T follicular helper cell (primary cell): ENCODE measurements around the gene DPEP2.
"Not testable (repeated sequence)": the region's sequence is repeated elsewhere in the genome, so short reads cannot be mapped to it uniquely, and the experiment has no call there.

Experiments
- DNase-seq: peaks from one replicate; pipeline ENCODE4 v3.0.0-alpha.2; 2020; ENCODE audit warnings: low read depth

The DPEP2 gene

GRCh38 chr16:67954421-67955196, 44.7 kb downstream of the DPEP2 start:
- DNase-seq = no peak

- DNase-seq = no peak
Observed at GRCh38 chr16:67953641-67954375, 45.5 kb downstream of the DPEP2 start.

- no peak for DNase-seq
Observed at GRCh38 chr16:67951485-67951884, 47.8 kb downstream of the DPEP2 start.

GRCh38 chr16:67950335-67950843, 48.9 kb downstream of the DPEP2 start:
- DNase-seq = no peak

GRCh38 chr16:67949645-67950044, 49.6 kb downstream of the DPEP2 start:
- no peak for DNase-seq

- DNase-seq = no peak
Observed at GRCh38 chr16:67948015-67948414, 51.3 kb downstream of the DPEP2 start.

- DNase-seq = no peak
Observed at GRCh38 chr16:67946966-67947558, 52.2 kb downstream of the DPEP2 start.

GRCh38 chr16:67946128-67946569, 53.1 kb downstream of the DPEP2 start:
- DNase-seq = no peak

GRCh38 chr16:67945392-67945933, 53.8 kb downstream of the DPEP2 start:
- DNase-seq = no peak

- no peak for DNase-seq
Observed at GRCh38 chr16:67944690-67945391, 54.4 kb downstream of the DPEP2 start.

GRCh38 chr16:67943619-67944504, 55.4 kb downstream of the DPEP2 start, which contains the start of gene LCAT:
LCAT (minus strand) TSS chr16:67944120; CDS start chr16:67944101, 19 bp downstream.
- no peak for DNase-seq

- no peak for DNase-seq
Observed at GRCh38 chr16:67943256-67943618, 56.0 kb downstream of the DPEP2 start.

- no peak for DNase-seq
Observed at GRCh38 chr16:67942510-67943255, 56.6 kb downstream of the DPEP2 start.

GRCh38 chr16:67942200-67942509, 57.1 kb downstream of the DPEP2 start:
- no peak for DNase-seq

- DNase-seq = no peak
Observed at GRCh38 chr16:67941469-67942199, 57.6 kb downstream of the DPEP2 start.

GRCh38 chr16:67940446-67941089, 58.7 kb downstream of the DPEP2 start:
- DNase-seq = no peak

- peak; percentile 15 for DNase-seq
Observed at GRCh38 chr16:67939507-67940445, 59.5 kb downstream of the DPEP2 start.

- not testable (repeated sequence) for DNase-seq
Observed at GRCh38 chr16:67937713-67938112, 61.6 kb downstream of the DPEP2 start.
